CD4-positive, alpha-beta T cell treated with Interleukin-4 for 1 hour (primary cell): ENCODE results near the gene GRIN2B.

Experiments used
- DNase-seq, 2 donors: peaks; one replicate each; pipeline ENCODE4 v3.0.0-alpha.2; 2020 to 2022

GRIN2B gene

GRCh38 chr12:13981296-13981962 lies at the start of gene GRIN2B:
TSS of gene GRIN2B (minus strand) at chr12:13981602. CDS start at chr12:13866208, 115,394 bp downstream.
- no peak for DNase-seq

GRCh38 chr12:14026537-14026936 lies 45.1 kb upstream of the GRIN2B start:
- DNase-seq: no peak

- no peak for DNase-seq
Observed at GRCh38 chr12:14024591-14024990, 43.2 kb upstream of the GRIN2B start.

GRCh38 chr12:14018080-14018479 lies 36.7 kb upstream of the GRIN2B start:
- DNase-seq: no peak

- DNase-seq: no peak
Observed at GRCh38 chr12:14010989-14011388, 29.6 kb upstream of the GRIN2B start.

GRCh38 chr12:14007639-14008038 lies 26.2 kb upstream of the GRIN2B start:
- no peak for DNase-seq

- DNase-seq: no peak
Observed at GRCh38 chr12:13992585-13992984, 11.2 kb upstream of the GRIN2B start.

GRCh38 chr12:13992106-13992505 lies 10.7 kb upstream of the GRIN2B start:
- DNase-seq: no peak

GRCh38 chr12:13986031-13986430 lies 4.6 kb upstream of the GRIN2B start:
- no peak for DNase-seq

GRCh38 chr12:13981990-13982389 lies 588 bp upstream of the GRIN2B start:
- DNase-seq: no peak

GRCh38 chr12:13980538-13981295 lies 685 bp downstream of the GRIN2B start:
- no peak for DNase-seq

- DNase-seq: no peak
Observed at GRCh38 chr12:13979772-13980378, 1.5 kb downstream of the GRIN2B start.

GRCh38 chr12:13978876-13979275 lies 2.5 kb downstream of the GRIN2B start:
- DNase-seq: no peak

- no peak for DNase-seq
Observed at GRCh38 chr12:13976880-13977279, 4.5 kb downstream of the GRIN2B start.

GRCh38 chr12:13976028-13976584 lies 5.3 kb downstream of the GRIN2B start:
- DNase-seq: no peak

GRCh38 chr12:13973996-13974395 lies 7.4 kb downstream of the GRIN2B start:
- DNase-seq: no peak

GRCh38 chr12:13970803-13971202 lies 10.6 kb downstream of the GRIN2B start:
- no peak for DNase-seq

- DNase-seq: no peak
Observed at GRCh38 chr12:13968281-13968680, 13.1 kb downstream of the GRIN2B start.

- no peak for DNase-seq
Observed at GRCh38 chr12:13964666-13965065, 16.7 kb downstream of the GRIN2B start.

GRCh38 chr12:13962699-13963098 lies 18.7 kb downstream of the GRIN2B start:
- DNase-seq: no peak

GRCh38 chr12:13961971-13962370 lies 19.4 kb downstream of the GRIN2B start:
- DNase-seq: no peak

- DNase-seq: no peak
Observed at GRCh38 chr12:13959131-13959723, 22.2 kb downstream of the GRIN2B start.

GRCh38 chr12:13957576-13957975 lies 23.8 kb downstream of the GRIN2B start:
- no peak for DNase-seq
